Fibroblast of pulmonary artery (primary cell): ENCODE data around the gene C1GALT1.

ENCODE experiments used
- DNase-seq: peaks from one replicate; pipeline ENCODE4 v3.0.0-alpha.2; 2010; ENCODE audit warnings: low read depth
- H3K4me3 ChIP-seq: replicated peaks from 2 replicates; pipeline ENCODE4 v1.5.1; 2011; ENCODE audit warnings: low read depth, mild to moderate bottlenecking, control low read depth, low read length, moderate library complexity
- TF ChIP-seq, protein P1 (sequence below): IDR thresholded peaks from 2 replicates; pipeline ENCODE4 v1.5.1; 2011; ENCODE audit warnings: mild to moderate bottlenecking, control low read depth, low read length, inconsistent platforms; ENCODE audit errors: missing control alignments

Gene C1GALT1

DNA sequence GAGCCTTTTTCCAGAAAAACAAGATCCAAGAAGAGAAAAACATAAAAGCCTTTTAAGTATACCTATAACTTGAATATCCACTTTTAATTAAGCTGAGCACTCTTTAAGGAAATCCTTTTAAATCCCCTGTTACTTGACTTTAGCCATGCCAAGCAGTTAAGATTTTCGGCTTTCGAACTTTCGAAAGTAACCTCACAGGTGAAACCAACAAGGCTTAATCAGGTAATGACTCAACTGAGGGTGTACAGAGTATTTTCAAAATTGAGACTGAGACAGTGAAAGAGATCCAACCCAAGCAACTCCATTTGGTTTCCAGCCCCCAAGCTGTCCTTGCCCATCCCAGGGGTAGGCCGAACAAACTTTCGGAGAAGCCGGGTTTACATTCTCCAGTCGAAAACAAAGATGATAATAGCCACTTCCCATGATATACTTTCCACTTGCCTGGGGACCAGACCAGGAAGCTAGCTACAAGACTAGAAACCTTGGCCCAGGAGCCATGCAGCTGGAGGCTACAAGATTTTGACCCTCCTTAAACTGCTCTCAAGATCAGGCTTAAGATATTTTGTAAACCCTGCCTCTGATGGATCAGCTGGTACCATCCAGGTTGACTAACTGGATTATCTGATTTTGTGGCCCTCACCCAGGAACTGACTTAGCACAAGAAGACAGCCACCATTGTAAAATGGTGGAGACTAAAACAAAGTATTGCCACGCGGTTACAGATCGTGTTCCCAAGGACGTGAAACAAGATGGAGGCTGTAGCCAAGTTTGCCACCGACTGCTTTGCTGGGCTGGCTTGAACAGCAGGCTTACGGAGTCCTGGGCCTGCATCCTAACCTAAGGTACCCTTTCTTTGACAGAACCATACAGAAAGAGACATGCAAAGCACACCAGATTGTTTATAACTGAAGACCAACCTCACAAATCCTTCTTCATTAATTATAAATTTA lies 32.3 kb downstream of the C1GALT1 start:
- TF ChIP-seq, protein P1, sequence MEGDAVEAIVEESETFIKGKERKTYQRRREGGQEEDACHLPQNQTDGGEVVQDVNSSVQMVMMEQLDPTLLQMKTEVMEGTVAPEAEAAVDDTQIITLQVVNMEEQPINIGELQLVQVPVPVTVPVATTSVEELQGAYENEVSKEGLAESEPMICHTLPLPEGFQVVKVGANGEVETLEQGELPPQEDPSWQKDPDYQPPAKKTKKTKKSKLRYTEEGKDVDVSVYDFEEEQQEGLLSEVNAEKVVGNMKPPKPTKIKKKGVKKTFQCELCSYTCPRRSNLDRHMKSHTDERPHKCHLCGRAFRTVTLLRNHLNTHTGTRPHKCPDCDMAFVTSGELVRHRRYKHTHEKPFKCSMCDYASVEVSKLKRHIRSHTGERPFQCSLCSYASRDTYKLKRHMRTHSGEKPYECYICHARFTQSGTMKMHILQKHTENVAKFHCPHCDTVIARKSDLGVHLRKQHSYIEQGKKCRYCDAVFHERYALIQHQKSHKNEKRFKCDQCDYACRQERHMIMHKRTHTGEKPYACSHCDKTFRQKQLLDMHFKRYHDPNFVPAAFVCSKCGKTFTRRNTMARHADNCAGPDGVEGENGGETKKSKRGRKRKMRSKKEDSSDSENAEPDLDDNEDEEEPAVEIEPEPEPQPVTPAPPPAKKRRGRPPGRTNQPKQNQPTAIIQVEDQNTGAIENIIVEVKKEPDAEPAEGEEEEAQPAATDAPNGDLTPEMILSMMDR: no peak
- DNase-seq: no peak
- no peak overlapping the region for H3K4me3 ChIP-seq

DNA sequence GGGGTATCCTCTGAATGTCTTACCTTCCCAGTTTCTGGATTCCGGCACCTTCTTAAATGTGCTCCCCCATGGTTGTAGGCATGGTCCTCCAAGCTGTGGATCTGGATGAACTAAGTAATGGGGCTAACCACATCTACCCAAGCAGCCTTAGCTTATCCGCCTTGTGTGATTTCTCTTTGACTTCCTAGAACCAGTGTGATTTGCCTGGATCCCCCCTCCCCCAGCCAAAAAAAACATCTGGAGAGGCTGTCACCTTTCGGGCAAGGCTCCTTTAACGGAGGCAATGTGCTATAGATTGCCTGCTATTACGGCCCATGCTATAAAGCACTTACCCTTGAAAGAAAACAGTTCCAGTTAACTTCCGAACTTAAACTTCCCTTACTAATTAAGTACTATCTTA lies 33.9 kb downstream of the C1GALT1 start:
- H3K4me3 ChIP-seq: no peak overlapping the region
- no peak for DNase-seq
- TF ChIP-seq, protein P1: no peak

DNA sequence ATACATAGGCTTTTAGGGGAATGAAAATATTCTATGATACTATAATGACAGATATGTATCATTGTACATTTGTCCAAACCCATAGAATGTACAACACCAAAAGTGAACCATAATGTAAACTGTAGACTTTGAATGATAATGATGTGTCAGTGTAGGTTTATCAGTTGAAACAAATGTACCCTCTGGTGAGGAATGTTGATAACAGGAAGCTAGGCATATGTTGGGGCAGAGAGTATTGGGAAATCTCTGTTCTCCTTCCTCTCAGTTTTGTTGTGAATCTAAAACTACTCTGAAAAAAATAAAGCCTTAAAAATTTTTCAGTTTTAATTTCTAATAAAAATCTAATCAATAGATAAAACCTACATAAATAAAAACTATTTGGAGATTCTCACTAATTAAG lies 36.9 kb downstream of the C1GALT1 start:
- peak; percentile 60 for DNase-seq
- TF ChIP-seq, protein P1: no peak
- H3K4me3 ChIP-seq: no peak overlapping the region

DNA sequence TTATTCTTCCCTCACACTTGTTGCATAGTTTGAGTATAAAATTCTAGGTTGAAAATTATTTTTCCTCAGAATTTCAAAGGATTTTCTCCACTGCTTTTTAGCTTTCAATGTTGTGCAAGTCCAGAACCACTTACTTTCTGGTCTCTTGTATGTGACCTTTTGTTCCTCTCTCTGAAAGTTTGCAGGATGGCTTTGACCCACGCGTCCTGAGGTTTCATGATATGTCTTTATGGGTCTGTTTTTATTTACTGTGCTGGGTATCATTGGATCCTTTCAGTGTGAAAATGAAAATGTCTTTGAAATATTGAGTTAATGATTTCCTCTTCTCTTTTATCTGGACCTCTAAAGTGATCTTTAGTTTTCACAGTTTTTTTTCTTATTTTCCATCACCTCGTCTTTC lies 38.5 kb downstream of the C1GALT1 start:
- no peak overlapping the region for H3K4me3 ChIP-seq
- TF ChIP-seq, protein P1: no peak
- DNase-seq: no peak

DNA sequence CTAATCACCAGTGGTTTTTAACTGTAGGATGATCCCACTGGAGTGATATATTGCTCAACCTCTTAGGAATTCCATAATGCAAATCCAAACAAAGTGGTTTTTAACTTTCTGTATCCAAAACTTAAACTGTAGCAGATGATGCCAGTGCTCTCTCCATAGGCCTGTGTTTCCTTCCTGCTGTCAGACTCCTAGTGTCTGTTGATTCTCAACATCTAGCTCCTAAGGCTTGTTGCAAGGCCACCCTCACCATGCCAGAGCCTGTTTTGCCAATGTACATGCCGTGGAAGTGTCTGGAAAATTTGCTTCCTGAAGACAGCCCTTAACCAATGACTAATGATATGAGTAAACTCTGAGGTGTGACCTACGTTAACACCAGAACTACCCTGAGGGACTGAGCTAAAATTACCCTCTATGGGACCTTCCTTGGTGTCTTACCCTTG lies 39.3 kb downstream of the C1GALT1 start:
- TF ChIP-seq, protein P1: no peak
- peak; percentile 80 for DNase-seq

DNA sequence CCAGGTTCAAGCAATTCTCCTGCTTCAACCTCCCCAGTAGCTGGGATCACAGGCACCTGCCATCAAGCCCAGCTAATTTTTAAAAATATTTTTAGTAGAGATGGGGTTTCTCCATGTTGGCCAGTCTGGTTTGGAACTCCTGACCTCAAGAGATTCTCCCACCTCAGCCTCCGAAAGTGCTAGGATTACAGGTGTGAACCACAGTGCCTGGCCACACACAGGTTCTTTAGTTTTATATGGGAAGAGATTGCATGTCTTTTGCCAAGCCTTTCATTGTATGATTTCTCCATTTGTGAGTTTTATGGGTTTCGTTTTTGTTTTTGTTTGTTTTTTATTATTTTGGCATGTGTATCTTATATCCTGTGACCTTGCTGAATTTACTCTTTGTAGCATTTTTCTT lies 40.9 kb downstream of the C1GALT1 start:
- H3K4me3 ChIP-seq: no peak overlapping the region
- no peak for DNase-seq
- TF ChIP-seq, protein P1: no peak

More for the DNA sequence above, 39.3 kb downstream of the C1GALT1 start:
- no peak overlapping the region for H3K4me3 ChIP-seq
